GM18858 (cell line): Measurements from ENCODE around the gene ITPA.
A peak's percentile ranks its signal among the peaks of the same experiment; 100 is the strongest.
"Not testable (repeated sequence)": the region's sequence is repeated elsewhere in the genome, so short reads cannot be mapped to it uniquely, and the experiment has no call there.

ENCODE experiments used
- ATAC-seq: cut with Tn5 transposase; IDR thresholded peaks from one replicate; pipeline ENCODE4 v1.9.1; 2021; ENCODE audit not compliant: unreplicated experiment

The ITPA gene

DNA sequence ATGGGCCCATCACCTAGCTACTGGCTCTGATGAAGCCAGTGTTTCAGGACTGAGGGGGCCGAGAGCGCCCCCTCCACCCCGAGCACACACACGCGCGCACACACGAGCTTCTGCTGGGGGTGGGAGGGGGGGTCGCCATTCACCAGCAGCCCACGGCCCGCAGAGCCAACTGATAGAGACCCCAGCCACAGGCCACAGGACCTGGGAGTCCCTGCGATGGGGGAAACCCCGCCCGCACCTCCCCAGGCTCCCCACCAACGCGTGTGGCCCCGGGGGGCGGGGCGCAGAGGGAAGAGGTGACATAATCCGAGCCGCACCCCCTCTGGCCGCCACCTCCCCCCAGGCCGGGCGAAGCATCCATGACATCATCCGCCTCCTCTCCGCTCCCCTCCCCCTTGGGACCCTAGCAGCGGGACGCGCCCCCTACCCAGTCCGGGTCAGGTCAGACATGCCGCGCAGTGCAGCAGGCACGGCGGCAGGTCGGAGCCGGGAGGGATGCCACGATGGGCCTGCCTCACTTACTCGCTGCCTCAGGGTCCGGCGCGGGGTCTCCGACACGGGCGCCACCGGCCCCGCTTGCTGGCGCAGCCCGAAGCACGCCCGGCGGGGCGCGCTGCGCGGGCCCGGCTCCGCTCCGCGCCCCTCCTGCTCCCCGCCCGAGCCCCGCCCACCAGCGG, 36.2 kb upstream of the ITPA start, which contains the start of gene LZTS3:
Gene LZTS3, minus strand, starts transcription at position 617 of the 677 bp plus-strand sequence. CDS start 6,386 bp downstream, outside the sequence.
- ATAC-seq, result peak; percentile 35

DNA sequence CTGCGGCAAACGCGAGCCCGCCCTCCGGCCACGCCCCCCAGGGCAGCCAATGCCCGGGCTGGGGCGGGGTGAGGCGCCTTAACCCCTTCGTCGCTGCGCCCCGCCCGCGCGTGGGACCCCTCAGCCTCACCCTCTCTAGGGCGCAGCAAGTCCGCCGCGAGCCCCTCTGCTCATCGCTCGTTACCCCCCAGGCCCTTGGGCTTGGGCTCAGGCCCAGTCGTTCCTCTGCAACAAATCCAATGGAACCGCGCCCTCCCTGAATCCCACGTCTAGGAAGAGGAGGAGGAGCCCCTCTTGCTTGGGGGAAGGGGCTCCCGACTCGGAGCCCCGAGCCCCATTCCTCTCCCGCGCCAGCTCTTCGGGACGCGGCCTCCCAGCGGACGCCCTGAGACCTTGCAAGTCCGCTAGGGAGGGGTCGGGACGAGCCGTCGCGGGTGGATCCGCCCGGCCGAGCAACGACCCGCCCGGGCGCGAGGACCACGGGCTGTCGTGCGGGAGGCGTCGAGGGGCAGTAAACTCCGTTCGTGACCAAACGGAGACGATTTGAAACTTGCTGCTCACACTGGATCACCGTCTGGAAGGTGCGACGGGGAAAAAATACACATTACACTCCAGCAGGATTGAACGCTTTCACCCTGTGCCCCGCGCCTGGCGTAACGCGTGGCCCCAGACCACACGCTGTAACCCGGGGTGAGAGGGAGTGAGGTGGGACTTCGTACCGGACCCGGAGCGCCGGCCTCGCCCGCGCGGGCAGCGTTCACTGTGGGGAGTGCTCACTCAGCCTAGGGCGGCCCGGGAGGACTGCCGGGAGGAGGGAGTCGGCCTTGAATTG, 35.5 kb upstream of the ITPA start:
- ATAC-seq, result peak; percentile 47

DNA sequence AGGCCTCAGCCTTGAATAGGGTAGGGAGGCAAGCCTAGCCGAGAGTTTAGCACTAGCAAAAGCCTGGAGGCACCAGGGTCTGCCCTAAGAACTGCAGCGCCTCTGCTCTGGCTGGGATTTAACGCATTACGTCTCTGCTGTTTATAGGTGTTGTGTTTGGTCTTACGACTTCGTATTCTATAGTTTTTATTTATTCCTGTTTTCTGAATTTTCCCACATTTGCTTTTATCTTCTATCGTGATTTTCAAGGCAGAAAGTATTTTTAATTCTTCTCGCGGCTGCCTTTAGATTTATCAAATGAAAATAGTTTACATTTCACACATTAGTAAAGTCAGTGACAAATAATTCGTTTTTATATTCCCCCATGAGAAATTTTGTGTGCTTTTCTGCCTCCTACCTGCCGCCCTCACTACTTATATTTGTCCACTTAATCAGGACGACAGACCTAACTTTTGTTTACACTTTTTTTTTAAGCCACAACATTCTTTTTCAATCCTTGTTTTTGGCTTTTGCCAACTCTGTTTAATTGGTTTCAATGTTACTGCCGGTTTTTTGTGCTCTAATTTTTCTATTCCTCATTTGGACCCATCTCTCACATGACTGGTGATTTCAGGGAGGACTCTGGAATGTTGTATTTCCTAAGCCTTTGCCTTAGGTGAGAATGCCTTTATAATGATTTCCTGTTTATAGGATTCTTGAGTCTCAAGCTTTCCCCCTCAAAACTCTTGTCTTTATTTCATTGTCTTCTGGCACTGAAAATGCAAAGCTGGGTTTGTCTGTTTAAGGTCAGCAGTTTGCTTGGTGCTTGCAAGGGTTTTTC, 34.6 kb upstream of the ITPA start:
- no peak for ATAC-seq

DNA sequence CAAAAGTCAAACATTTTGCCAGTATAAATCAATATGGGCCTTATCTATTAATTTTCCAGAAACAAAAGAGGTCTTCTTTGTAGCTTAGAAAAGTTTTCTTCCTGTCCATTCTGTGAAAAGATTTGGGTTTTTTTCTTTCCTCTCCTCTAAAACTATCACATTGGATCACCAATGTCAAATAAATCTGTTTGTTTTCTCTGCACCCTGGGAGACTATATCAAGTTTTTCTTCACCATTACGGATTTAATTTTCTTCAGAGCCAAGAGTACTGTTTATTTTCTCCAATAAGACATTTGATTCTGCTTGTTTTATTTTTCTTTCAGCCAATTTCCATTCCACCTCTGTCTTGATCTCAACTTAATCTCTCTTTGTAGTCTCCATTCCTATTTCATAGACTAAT, 34.0 kb upstream of the ITPA start:
- no peak for ATAC-seq

DNA sequence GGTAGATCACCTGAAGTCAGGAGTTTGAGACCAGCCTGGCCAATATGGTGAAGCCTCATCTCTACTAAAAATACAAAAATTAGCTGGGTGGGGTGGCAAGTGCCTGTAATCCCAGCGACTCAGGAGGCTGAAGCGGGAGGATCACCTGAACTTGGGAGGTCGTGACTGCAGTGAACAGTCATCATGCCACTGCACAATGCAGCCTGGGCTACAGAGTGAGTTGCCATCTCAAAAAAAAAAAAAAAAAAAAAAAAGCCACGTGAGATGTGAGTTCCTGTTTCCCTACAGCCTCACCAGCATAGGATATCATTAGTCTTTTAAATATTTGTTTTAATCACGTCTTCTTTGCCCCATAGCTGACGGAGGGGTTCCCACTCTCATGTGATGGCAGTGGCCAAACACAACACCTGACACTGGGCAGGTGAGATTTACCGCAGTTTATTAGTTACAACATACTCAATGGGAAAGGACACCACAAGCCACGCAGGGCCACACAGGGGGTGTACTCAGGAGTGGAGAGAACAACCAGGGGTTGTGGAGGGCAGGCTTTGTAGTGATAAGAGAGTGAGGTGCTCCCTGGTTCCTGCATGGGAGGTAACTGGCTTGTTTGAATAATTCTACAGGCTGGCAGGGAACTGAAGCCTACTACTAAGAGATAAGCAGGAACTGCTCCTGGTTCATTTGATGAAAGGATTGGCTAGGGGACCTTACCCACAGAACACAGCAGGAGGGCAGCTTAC, 31.4 kb upstream of the ITPA start:
- no peak for ATAC-seq

DNA sequence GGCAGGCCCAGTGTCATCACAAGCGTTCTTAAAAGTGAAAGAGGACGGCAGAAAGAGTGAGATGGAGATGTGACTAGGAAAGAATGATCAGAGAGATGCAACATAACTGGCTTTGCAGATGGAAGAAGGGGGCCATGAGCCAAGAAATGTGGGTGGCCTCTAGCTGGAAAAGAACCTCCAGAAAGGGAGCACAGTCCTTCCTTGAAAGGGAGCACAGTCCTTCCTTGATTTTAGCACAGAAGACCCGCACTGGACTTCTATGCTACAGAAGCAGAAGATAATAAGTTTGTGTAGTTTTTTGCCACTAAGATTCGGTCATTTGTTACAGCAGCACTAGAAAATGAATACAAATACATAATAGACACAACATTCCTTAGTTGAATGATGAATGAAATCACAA, 29.0 kb upstream of the ITPA start:
- ATAC-seq, result no peak

DNA sequence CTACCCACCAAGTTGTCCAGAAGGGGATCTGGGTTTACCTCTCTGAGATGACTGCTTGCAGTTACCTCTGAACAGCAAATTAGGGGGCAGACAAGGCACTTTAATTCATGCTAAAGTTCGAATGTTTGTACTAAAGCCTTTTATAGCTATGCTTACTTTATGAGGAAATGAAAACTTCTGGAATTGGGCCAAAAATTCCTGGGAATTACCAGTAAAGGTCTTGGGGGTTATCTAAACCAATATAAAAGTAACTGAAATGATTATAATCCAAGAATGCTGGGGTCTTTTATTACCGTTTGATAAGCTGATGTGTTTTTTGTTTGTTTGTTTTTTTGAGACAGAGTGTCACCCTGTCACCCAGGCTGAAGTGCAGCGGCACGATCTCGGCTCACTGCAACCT, 28.0 kb upstream of the ITPA start:
- ATAC-seq, result no peak

DNA sequence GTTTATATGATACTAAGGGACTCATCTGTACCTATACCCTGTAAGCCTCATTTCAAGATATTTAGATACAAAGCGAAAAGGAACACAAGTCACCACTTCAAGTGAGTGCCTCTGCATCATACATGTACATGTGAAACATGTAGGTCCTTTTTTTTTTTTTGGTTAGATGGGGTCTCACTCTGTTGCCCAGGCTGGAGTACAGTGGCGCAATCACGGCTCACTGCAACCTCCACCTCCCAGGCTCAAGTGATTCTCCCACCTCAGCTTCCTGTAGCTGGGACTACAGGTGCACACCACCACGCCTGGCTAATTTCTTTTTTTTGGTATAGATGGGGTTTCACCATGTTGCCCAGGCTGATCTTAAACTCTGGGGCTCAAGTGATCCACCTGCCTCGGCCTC, 26.9 kb upstream of the ITPA start:
- ATAC-seq, result not testable (repeated sequence)

DNA sequence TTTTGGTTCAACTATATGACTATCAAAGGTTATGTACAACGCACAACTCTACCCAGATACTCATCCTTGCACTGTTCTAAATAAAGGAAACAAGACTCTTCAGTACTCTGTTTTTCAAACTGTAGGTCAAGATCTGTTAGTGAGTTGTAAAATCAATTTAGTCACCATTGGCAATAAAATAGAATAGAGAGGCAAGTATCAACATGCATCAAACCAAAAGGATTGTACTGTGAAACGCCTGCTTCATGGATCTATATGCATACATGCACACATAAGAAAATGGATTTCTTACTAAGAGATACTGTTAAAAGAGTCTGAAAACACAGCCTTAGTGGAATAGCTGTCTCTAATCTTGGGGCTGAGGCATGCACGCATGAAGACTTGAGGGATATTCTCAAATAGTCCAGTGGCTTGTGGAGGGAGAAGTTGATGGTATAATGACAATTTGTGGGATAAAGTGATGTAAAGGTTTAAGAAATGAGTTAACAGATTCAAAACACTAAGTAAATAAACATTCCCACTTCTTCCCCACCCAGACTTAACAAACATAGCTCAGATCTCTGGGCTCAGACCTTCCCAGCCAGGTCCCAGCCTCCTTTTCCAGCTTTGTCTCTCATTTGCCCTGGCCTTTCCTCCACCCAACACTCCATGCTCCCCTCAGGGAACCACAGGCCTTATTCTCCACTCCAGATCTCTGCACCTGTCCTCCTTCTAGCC, 25.2 kb upstream of the ITPA start:
- ATAC-seq, result no peak

DNA sequence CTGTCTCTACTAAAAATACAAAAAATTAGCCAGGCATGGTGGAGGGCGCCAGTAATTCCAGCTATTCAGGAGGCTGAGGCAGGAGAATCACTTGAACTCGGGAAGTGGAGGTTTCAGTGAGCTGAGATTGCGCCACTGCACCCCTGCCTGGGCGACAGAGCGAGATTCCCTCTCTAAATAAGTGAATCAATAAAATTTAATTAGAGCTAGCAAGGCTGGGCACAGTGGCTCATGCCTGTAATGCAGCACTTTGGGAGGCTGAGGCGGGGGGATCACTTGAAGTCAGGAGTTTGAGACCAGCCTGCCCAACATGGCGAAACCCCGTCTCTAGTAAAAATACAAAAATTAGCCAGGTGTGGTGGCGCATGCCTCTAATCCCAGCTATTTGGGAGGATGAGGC, 21.4 kb upstream of the ITPA start:
- not testable (repeated sequence) for ATAC-seq

DNA sequence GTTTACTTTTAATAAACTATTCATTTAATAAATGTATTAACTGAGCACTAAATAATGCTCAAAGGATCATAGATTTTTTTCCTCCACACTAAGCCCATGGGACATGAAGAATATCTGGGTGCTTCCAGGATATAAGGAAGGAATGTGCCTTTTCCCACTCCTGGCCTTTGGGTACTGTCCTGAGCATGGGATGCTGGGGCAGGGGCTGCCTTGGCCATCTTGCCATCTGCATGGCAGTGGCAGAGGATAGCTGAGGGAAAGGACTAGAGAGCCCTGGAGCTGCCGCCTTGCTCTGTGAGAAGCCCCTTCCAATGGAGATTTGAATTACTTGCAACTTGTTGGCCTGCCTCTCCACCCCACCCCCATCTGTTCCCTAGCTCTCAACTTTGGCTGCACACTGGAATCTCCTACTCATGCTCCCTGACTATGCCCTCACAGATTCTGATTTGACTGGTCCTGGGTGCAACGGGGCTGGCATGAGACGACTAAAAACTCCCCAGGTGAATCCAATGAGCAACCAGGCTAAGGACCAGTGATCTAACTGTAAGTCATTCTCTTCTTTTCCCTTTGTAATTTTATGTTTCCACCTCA, 20.4 kb upstream of the ITPA start:
- ATAC-seq, result no peak

DNA sequence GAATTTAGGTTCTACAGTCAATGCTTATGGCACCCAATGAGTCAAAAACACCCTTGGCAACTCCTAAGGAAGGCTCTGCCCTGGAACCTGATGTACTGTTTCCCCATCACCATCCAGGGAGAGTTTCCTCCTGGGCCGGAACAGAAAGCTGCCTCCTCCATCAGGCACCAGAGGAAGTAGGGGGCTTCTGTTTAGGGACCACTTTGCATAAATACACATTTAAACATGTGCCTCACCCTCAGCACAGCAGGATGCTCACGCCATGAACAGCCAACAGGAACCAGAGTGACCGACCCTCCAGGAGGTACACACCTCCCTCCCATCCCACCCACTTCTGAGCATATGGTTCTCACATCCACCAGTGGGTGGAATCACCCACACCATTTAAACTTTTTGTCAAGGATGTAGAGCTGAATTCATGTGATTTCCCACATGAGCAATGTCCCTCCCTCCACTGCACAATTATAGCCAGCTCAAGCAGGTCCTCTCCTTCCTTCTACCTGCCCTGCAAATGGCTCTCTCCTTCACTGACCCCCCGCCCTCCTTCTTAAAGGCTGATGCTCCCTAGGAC, 19.7 kb upstream of the ITPA start:
- no peak for ATAC-seq

DNA sequence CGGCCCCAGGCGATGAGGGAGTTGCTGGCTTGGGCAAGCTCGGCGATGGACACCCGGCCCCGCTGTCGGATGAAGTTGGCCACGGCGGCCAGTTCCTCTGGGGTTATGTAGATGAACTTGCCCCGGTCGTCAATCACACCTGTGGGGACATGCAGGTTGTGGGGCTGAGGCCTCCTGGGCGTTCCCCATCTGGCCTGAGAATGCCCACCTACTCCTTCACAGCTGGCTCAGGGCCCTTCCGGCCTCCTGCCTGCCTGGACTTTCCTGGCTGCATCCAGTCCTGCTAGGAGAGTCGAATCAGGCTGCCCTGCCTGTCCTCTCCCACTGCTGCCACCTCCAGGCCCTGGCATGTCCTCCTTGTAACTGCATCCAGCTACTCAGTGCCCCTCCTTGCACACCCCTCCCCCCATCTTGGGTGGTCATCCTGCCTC, 18.6 kb upstream of the ITPA start:
- ATAC-seq, result no peak

DNA sequence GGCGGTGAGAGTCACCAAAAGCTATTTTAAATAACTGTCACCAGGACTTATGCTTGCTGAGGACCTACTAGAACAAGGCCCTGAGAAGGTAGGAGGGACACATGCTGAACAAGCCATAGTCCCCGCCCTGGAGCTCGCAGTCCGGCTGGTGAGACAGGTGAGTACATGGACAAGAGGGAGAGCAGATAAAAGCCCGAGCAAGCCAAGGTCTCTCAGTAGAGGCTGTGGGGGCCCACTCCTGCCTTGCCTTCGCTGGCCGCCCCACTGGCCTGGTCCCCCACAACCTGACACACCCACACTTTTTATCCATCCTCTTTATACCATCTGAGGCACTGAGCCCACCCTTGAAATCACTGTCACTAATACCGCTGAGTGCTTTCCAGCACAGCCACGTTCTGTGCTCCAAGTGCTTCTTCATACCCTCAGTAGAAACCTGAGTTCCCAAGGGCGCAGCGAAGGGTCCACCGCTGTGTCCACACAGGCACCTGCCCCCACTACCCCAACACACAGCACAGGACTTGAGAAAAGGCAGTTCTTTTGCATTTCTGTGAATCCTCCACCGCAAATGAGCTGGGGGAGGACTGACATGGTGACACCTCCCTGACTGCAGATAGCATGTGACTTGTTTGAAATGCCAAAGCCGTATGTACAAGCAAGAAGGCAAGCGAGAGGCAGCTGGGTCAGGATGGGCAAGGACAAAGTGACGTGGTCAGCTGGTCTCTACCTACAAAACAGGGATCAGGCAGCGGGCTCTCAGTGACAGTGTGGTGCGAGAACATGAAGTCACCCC, 16.9 kb upstream of the ITPA start:
- no peak for ATAC-seq

DNA sequence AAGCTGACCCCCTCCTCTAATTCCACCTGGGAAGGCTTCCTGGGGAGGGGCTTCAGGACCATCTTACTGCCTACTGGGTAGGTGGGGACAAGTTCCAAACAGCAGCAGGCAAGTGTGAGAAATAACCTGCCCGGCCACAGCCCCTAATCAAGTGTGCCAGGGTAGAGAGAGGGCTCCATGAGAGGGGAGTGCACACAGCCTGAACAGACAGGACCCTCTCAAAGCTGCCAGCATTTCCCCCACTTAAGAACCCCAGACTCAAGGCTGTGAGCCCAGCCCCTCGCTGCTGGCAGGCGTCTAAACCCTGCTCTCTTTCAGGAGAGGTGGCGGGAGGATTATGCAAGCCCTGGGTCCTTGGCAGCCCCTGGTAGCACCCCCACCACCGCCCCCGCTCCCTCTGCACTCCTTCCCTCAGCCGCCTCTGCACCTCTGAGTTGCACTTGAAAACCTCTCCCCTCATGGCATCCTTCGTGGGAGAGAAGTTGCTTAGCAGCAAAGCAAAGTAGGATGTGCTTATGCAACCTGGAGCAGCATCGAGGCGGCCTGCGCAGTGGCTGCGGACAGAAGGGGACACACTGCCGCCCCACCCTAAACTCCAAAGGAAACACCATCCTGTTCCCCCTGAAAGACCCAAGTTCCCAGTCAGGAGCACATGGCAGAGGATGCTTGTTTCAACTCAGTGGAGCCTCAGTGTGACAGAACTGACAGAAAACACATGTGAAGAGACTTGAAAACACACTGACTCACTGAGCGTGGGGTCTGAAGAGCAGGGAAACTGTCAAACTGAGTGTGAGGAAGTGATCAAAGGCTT, 15.3 kb upstream of the ITPA start:
- ATAC-seq, result no peak

DNA sequence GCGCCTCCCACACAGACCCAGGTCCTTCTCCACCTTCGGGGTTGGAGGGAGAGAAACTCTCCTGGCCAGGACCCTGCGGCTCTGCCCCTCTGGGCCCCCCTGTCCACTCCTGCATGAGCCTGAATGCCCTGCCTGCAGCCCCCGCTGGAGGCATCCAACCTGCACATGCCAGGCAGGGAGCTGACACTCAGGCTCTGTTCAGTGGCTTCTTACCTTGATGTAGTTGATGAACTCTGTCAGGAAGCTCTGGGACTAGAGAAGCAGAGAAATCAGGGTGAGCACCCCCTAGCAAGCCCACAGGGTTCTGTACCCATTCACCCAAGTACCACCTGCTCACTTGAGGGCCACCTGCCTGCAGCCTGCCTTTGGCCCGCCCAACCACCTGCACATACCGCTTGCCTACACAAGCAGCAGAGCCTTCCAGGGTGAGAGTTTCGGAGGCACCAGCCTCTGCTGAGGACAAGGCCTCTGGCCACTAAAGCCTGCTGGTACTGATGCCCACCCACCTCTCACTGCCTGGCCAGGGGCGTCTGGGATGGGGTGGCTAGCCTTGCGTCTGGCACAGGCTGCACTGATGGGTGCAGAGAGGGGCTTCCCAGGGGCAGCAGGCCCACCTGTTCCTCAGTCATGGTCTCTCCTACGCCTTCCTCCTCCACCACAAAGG, 14.5 kb upstream of the ITPA start:
- no peak for ATAC-seq

DNA sequence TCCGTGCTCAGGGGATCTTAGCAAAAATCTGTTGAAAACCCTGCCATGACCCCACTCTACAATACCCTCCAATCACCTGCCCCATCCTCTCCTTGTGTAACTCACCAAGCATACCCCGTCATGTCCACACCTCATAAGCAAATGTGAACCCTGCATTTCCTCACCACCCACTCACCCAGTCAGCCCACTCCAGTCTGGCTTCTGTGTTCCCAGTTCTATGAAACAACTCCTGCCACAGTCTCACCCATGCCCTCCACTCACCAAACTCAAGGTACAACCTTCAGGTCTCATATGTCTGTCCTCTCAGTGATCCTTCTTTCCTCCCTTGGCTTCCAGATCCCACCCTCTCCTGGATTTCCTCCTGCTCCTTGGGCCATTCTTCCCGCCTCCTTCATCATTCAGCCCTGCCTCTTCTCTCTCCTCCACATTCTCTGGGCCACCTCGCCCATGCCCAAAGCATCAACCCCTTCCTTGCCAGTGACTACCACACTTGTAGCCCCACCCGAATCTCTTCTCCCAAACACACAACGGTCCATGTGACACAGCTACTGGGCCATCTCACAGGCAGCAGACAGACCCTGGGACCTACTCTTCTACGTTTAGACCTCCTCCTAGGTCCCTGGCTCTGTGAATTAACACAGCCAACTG, 13.6 kb upstream of the ITPA start:
- no peak for ATAC-seq
